GM12878 (cell line): Measurements from ENCODE around the gene IL3. TPM values are rescaled to one million over a fixed set of nuclear protein-coding genes. Genes with fewer than 3 reads are reported as not detected.

ENCODE experiments used
- ATAC-seq: fragments of 200-7000 bp; cut with Tn5 transposase; 3 replicates; pipeline ENCODE4 v1.9.1; 2020; ENCODE audit warnings: mild to moderate bottlenecking, moderate library complexity
- BruUV-seq: library from RNA; stranded (reverse); fragments of 400-500 nt; replicated peaks from 2 replicates; lab custom pipeline; 2021; lab: Mats Ljungman, UMichigan
- CTCF ChIA-PET: fragments of 300-600 bp; sonication (Branson Sonifier 250); formaldehyde crosslinking; extraction: SDS; loops from one replicate; lab custom pipeline; 2021; ENCODE audit warnings: inconsistent platforms; lab: Yijun Ruan, JAX
- POLR2A ChIA-PET: fragments of 350-600 bp; formaldehyde crosslinking; extraction: SDS; loops from one replicate; lab custom pipeline; 2021; ENCODE audit warnings: inconsistent platforms; lab: Charles Lee
- RAD21 ChIA-PET: fragments of 300-600 bp; sonication (Branson Sonifier 250); formaldehyde crosslinking; loops from one replicate; lab custom pipeline; 2023; ENCODE audit warnings: antibody characterized with exemption; ENCODE audit not compliant: unreplicated experiment; lab: Charles Lee
- SMC1A ChIA-PET: fragments of 300-600 bp; sonication (Branson Sonifier 250); formaldehyde crosslinking; loops from one replicate; lab custom pipeline; 2023; ENCODE audit not compliant: unreplicated experiment, uncharacterized antibody; lab: Charles Lee
- DNase-seq: peaks from one replicate; pipeline ENCODE4 v3.0.0-alpha.2; 2011; ENCODE audit warnings: low read depth, low spot score
- FAIRE-seq: peaks from 3 replicates; lab custom pipeline; 2011; peaks lifted over from hg19 to GRCh38; lab: Jason Lieb, UNC
- H2AFZ ChIP-seq: 2 replicates; pipeline ENCODE4 v1.6.0; 2011; ENCODE audit warnings: low read depth, low read length, control low read depth; ENCODE audit not compliant: control insufficient read depth
- H3K27ac ChIP-seq: 2 replicates; pipeline ENCODE4 v1.5.1; 2011; ENCODE audit warnings: control low read depth; ENCODE audit not compliant: control insufficient read depth, insufficient read depth
- H3K27me3 ChIP-seq, 2 experiments: replicated peaks in 1 of 2; 2 replicates each; pipeline versions ENCODE4 v1.6.0 to v1.6.1; 2011; ENCODE audit warnings: low read length in 1 of 2; ENCODE audit not compliant: control insufficient read depth in 2 of 2, insufficient read depth in 2 of 2
- H3K36me3 ChIP-seq, 2 experiments: 2 replicates each; pipeline ENCODE4 v1.5.1; 2011; ENCODE audit warnings: low read length in 1 of 2; ENCODE audit not compliant: control insufficient read depth in 2 of 2, insufficient read depth in 2 of 2
- H3K4me1 ChIP-seq: 2 replicates; pipeline ENCODE4 v1.6.1; 2011; ENCODE audit warnings: mild to moderate bottlenecking, low read length, moderate library complexity, mixed read lengths; ENCODE audit not compliant: control insufficient read depth, insufficient read depth
- H3K4me2 ChIP-seq: 2 replicates; pipeline ENCODE4 v1.6.0; 2011; ENCODE audit warnings: control low read depth; ENCODE audit not compliant: control insufficient read depth, insufficient read depth
- H3K4me3 ChIP-seq: fragments of 200-600 bp; sonication (generic); 2 replicates; pipeline ENCODE4 v1.5.1; 2016
- H3K79me2 ChIP-seq: 2 replicates; pipeline ENCODE4 v1.6.0; 2011; ENCODE audit warnings: low read length; ENCODE audit not compliant: control insufficient read depth, insufficient read depth
- H3K9ac ChIP-seq: 2 replicates; pipeline ENCODE4 v1.8.0; 2011; ENCODE audit warnings: low read length, control low read depth, mixed read lengths; ENCODE audit not compliant: control insufficient read depth, insufficient read depth
- H3K9me3 ChIP-seq: replicated peaks from 3 replicates; pipeline ENCODE4 v1.5.1; 2011; ENCODE audit warnings: mild to moderate bottlenecking, low read length; ENCODE audit not compliant: control insufficient read depth, insufficient read depth
- H4K20me1 ChIP-seq: 2 replicates; pipeline ENCODE4 v1.6.0; 2011; ENCODE audit not compliant: control insufficient read depth, insufficient read depth
- HDAC6 ChIP-seq: fragments of 200-600 bp; sonication (generic); IDR thresholded peaks from one replicate; pipeline ENCODE4 v1.8.0; 2017; ENCODE audit warnings: antibody characterized with exemption; ENCODE audit not compliant: unreplicated experiment
- LARP7 ChIP-seq: fragments of 450-650 bp; IDR thresholded peaks from 2 replicates; pipeline ENCODE4 v1.6.1; 2017; ENCODE audit warnings: mild to moderate bottlenecking
- PAX5 ChIP-seq: IDR thresholded peaks from 2 replicates; pipeline ENCODE4 v1.6.1; 2011; ENCODE audit warnings: low read depth, low read length, borderline replicate concordance
- POLR2AphosphoS5 ChIP-seq: IDR thresholded peaks from 2 replicates; pipeline ENCODE4 v1.6.1; 2011; ENCODE audit warnings: mild to moderate bottlenecking, low read length, inconsistent platforms
- RUNX3 ChIP-seq: IDR thresholded peaks from 2 replicates; pipeline ENCODE4 v1.6.1; 2012; ENCODE audit warnings: low read length, inconsistent platforms
- SREBF2 ChIP-seq: IDR thresholded peaks from 2 replicates; pipeline ENCODE4 v1.6.1; 2012; ENCODE audit warnings: mild to moderate bottlenecking, low read length
- WGBS: methylation state at CpG from one replicate; pipeline ENCODE4 v1.1.6; 2016; ENCODE audit warnings: low lambda C conversion rate; ENCODE audit not compliant: insufficient replicate concordance, insufficient coverage; ENCODE audit errors: missing lambda C conversion rate; 5-methylcytosine and 5-hydroxymethylcytosine counted together
- in situ Hi-C: fragments of 300-500 bp; cut with MboI; formaldehyde crosslinking; loops from 9 replicates; pipeline ENCODE4 v1.14.3; 2018; ENCODE audit warnings: mixed read lengths
- intact Hi-C: fragments of 100-400 bp; cut with micrococcal nuclease; formaldehyde crosslinking; loops from one replicate; pipeline ENCODE4 v1.14.2; 2022; ENCODE audit not compliant: unreplicated experiment
- polyA plus RNA-seq, 11 experiments: library from polyadenylated mRNA; depleted of rRNA in 4 of 11; unstranded in 6 of 11; stranded (reverse) in 5 of 11; fragments of >200 nt; fragmentation: Nextera tagmentation in 4 of 11; fragmentation: Illumina TruSeq in 1 of 11; extraction: Ambion mirVana in 4 of 11; extraction: Trizol in 1 of 11; gene quantifications; 1 replicate in 1 of 11; 2 replicates in 10 of 11; pipeline versions ENCODE4 v1.2.1 to v1.2.3, GENCODE V29; 2011 to 2016; ENCODE audit warnings: inconsistent platforms in 2 of 11, missing spikeins in 2 of 11, low read depth in 1 of 11
- total RNA-seq, 4 experiments: library from RNA; depleted of rRNA in 3 of 4; stranded (reverse); fragments of >200 nt in 3 of 4; fragmentation: Illumina TruSeq in 1 of 4; extraction: Trizol in 1 of 4; gene quantifications; 2 replicates each; pipeline versions ENCODE4 v1.2.1 to v1.2.3, GENCODE V29; 2013 to 2021
- TF ChIP-seq, protein P1 (sequence below): fragments of 450-650 bp; IDR thresholded peaks from 2 replicates; pipeline ENCODE4 v1.6.1; 2017; ENCODE audit warnings: borderline replicate concordance
- TF ChIP-seq, protein P2 (sequence below): IDR thresholded peaks from 2 replicates; pipeline ENCODE4 v1.6.1; 2012; ENCODE audit warnings: low read depth, low read length, improper control_type of control experiment
- TF ChIP-seq, protein P3 (sequence below): fragments of 150-350 bp; IDR thresholded peaks from 2 replicates; pipeline ENCODE4 v1.6.1; 2016; ENCODE audit warnings: low read depth, low read length
- TF ChIP-seq, protein P4 (sequence below): IDR thresholded peaks from 2 replicates; pipeline ENCODE4 v1.6.1; 2012; ENCODE audit warnings: low read length, inconsistent platforms

The IL3 gene
- total and polyA plus RNA-seq, 10 of the 15 experiments (the other 5 are each of a cell fraction or from before 2014, with no cell fraction given) = not detected

DNA sequence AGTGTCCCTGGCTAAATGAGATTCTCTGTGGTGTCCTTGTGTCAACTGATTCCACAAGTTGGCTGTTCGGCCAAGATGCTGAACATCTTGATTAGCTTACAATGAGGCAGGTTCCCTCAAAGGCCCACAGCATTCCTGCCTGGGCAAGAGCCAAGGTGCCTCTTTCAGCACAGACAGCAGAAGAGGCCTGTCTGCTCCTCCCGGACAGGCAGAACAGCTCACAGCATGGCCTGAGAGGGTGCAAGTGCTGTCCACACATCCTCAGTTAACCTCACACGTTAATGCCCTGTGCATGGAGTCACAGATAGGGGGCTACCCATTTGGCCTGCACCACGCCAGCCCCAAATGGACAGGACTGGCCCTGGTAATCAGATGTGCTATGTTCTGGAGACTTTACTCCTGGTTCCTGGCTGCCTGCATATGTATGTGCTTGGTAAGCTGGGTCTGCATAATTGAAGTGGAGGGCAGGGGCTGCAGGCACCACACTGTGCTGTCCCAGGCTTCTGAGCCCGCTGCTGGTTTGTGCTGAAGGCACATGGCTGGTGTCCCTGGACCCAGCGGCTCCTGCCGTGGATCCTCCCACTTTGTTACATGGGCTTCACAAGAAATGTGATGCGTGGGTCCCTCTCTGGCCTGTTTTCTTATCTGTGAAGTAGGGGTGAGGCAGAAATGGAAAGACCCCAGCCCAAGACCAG is 22.0 kb downstream of the IL3 start:
- in situ Hi-C loops (no loop called here), intact Hi-C loops (no loop called here)
- ATAC-seq (no peak), FAIRE-seq (no peak), DNase-seq (no peak)
- H3K9me3 ChIP-seq = no peaks in the 10 kb centered on the region
- H3K36me3 ChIP-seq = no peaks in the 10 kb centered on the region
- H3K27me3 ChIP-seq = no peaks in the 10 kb centered on the region; a peak in 1 of 4 replicates
- SMC1A ChIA-PET = interaction anchor here (1.0 kb wide), 1 partner anchor 20 kb away, joined by 3 read pairs; no protein-coding TSS in a partner anchor
- H3K4me2 ChIP-seq = no peak overlapping the region
- RAD21 ChIA-PET = no interaction called here
- H4K20me1 ChIP-seq = no peaks in the 10 kb centered on the region
- H3K4me3 ChIP-seq = no peak overlapping the region
- H2AFZ ChIP-seq = no peak overlapping the region
- H3K79me2 ChIP-seq = no peaks in the 10 kb centered on the region
- POLR2A ChIA-PET = no interaction called here
- no TSS peak for BruUV-seq
- no peak overlapping the region for H3K27ac ChIP-seq
- CTCF ChIA-PET = no interaction called here
- TF ChIP-seq, protein P1, sequence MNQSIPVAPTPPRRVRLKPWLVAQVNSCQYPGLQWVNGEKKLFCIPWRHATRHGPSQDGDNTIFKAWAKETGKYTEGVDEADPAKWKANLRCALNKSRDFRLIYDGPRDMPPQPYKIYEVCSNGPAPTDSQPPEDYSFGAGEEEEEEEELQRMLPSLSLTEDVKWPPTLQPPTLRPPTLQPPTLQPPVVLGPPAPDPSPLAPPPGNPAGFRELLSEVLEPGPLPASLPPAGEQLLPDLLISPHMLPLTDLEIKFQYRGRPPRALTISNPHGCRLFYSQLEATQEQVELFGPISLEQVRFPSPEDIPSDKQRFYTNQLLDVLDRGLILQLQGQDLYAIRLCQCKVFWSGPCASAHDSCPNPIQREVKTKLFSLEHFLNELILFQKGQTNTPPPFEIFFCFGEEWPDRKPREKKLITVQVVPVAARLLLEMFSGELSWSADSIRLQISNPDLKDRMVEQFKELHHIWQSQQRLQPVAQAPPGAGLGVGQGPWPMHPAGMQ = no peak
- no peak for TF ChIP-seq RUNX3
- TF ChIP-seq, protein P2, sequence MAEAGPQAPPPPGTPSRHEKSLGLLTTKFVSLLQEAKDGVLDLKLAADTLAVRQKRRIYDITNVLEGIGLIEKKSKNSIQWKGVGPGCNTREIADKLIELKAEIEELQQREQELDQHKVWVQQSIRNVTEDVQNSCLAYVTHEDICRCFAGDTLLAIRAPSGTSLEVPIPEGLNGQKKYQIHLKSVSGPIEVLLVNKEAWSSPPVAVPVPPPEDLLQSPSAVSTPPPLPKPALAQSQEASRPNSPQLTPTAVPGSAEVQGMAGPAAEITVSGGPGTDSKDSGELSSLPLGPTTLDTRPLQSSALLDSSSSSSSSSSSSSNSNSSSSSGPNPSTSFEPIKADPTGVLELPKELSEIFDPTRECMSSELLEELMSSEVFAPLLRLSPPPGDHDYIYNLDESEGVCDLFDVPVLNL = no peak
- no peak for TF ChIP-seq POLR2AphosphoS5
- TF ChIP-seq, protein P3, sequence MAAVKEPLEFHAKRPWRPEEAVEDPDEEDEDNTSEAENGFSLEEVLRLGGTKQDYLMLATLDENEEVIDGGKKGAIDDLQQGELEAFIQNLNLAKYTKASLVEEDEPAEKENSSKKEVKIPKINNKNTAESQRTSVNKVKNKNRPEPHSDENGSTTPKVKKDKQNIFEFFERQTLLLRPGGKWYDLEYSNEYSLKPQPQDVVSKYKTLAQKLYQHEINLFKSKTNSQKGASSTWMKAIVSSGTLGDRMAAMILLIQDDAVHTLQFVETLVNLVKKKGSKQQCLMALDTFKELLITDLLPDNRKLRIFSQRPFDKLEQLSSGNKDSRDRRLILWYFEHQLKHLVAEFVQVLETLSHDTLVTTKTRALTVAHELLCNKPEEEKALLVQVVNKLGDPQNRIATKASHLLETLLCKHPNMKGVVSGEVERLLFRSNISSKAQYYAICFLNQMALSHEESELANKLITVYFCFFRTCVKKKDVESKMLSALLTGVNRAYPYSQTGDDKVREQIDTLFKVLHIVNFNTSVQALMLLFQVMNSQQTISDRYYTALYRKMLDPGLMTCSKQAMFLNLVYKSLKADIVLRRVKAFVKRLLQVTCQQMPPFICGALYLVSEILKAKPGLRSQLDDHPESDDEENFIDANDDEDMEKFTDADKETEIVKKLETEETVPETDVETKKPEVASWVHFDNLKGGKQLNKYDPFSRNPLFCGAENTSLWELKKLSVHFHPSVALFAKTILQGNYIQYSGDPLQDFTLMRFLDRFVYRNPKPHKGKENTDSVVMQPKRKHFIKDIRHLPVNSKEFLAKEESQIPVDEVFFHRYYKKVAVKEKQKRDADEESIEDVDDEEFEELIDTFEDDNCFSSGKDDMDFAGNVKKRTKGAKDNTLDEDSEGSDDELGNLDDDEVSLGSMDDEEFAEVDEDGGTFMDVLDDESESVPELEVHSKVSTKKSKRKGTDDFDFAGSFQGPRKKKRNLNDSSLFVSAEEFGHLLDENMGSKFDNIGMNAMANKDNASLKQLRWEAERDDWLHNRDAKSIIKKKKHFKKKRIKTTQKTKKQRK = no peak
- TF ChIP-seq PAX5 = no peak
- no peak for TF ChIP-seq HDAC6
- TF ChIP-seq, protein P4, sequence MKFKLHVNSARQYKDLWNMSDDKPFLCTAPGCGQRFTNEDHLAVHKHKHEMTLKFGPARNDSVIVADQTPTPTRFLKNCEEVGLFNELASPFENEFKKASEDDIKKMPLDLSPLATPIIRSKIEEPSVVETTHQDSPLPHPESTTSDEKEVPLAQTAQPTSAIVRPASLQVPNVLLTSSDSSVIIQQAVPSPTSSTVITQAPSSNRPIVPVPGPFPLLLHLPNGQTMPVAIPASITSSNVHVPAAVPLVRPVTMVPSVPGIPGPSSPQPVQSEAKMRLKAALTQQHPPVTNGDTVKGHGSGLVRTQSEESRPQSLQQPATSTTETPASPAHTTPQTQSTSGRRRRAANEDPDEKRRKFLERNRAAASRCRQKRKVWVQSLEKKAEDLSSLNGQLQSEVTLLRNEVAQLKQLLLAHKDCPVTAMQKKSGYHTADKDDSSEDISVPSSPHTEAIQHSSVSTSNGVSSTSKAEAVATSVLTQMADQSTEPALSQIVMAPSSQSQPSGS = no peak
- no peak for TF ChIP-seq LARP7
- TF ChIP-seq SREBF2 = no peak
- 59% methylated on average over 8 of the region's 8 CpGs for WGBS
- H3K4me1 ChIP-seq = no peaks in the 10 kb centered on the region
- no peak overlapping the region for H3K9ac ChIP-seq
